NT2/D1 (cell line): ENCODE results near the gene MED31.
"Not testable (repeated sequence)": the region's sequence is repeated elsewhere in the genome, so short reads cannot be mapped to it uniquely, and the experiment has no call there.

Experiments
- DNase-seq: peaks from one replicate; pipeline ENCODE4 v3.0.0-alpha.2; 2011; ENCODE audit warnings: low read depth, low spot score
- H3K27me3 ChIP-seq: 2 replicates; pipeline ENCODE4 v1.6.0; 2011; ENCODE audit warnings: mild to moderate bottlenecking; ENCODE audit not compliant: insufficient read length, insufficient read depth
- H3K36me3 ChIP-seq: 2 replicates; pipeline ENCODE4 v1.6.1; 2011; ENCODE audit warnings: mild to moderate bottlenecking, low read length, mixed read lengths; ENCODE audit not compliant: insufficient read depth, insufficient read length
- H3K4me1 ChIP-seq: 2 replicates; pipeline ENCODE4 v1.5.1; 2011; ENCODE audit not compliant: insufficient read depth, insufficient read length
- H3K4me3 ChIP-seq: 2 replicates; pipeline ENCODE4 v1.5.1; 2011; ENCODE audit warnings: low read depth; ENCODE audit not compliant: insufficient read length
- H3K9ac ChIP-seq: 2 replicates; pipeline ENCODE4 v1.6.0; 2011; ENCODE audit warnings: low read depth; ENCODE audit not compliant: insufficient read length
- H3K9me3 ChIP-seq: 2 replicates; pipeline ENCODE4 v1.5.1; 2011; ENCODE audit warnings: mild to moderate bottlenecking, low read length; ENCODE audit not compliant: insufficient read depth
- SUZ12 ChIP-seq: IDR thresholded peaks from 2 replicates; pipeline ENCODE4 v1.6.1; 2011; ENCODE audit not compliant: insufficient read length, insufficient read depth; ENCODE audit errors: extremely low read depth
- YY1 ChIP-seq: IDR thresholded peaks from 2 replicates; pipeline ENCODE4 v1.6.1; 2011; ENCODE audit not compliant: insufficient read length, insufficient read depth
- ZNF274 ChIP-seq: IDR thresholded peaks from 2 replicates; pipeline ENCODE4 v1.6.1; 2011; ENCODE audit warnings: mild to moderate bottlenecking, low read depth, low read length

Gene MED31

DNA sequence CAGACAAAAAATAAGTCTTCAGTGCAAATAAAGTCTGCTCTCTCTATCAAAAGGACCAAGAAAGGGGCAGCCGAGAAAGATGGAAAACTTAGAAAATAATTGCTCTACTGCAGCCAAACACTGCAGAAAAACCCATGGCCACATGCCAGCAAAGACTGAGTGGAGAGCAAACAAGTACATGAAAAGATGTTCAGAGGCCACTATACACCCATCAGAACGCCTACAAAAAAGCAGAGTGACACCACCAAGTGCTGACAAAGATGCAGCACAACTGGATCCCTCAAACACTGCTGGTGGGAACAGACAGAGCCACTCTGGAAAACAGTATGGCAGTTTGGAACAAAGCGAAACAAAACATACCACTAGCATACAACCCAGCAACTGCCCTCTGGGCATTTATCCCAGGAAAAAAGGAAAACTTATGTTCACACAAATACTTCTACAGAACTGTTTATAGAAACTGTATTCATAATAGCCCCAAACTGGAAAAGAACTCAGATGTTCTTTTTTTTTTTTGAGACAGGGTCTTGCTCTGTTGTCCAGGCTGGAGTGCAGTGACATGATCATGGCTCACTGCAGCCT lies 47.6 kb downstream of the MED31 start:
- Histone ChIP-seq H3K9me3 (no peaks in the 10 kb centered on the region), H3K9ac (no peak overlapping the region), H3K36me3 (peaks cover 63% of the 10 kb centered on the region), H3K4me1 (no peaks in the 10 kb centered on the region), H3K4me3 (no peak overlapping the region), H3K27me3 (no peaks in the 10 kb centered on the region)
- TF ChIP-seq SUZ12: no peak
- DNase-seq: no peak

DNA sequence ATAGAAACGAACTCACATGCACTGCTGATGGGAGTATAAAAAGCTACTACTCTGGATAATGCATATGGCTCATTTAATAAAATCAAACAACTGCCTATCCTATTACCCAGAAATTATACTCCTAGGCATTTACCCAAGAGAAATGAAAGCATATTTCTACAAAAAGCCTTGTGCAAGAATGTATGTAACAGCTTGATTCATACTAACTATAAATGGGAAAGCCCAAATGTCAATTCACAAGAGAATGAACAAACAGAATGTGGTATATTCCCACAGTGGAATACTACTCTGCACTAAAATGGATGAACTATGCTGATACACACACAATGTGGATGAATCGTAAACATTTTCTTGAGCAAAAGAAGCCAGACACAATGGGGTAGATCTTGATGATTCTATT lies 49.3 kb downstream of the MED31 start:
- Histone ChIP-seq H3K4me3 (no peak overlapping the region), H3K9me3 (no peaks in the 10 kb centered on the region), H3K27me3 (no peaks in the 10 kb centered on the region), H3K4me1 (no peaks in the 10 kb centered on the region), H3K9ac (no peak overlapping the region), H3K36me3 (peaks cover 51% of the 10 kb centered on the region)
- TF ChIP-seq YY1: no peak
- TF ChIP-seq ZNF274: no peak
- TF ChIP-seq SUZ12: no peak
- no peak for DNase-seq

DNA sequence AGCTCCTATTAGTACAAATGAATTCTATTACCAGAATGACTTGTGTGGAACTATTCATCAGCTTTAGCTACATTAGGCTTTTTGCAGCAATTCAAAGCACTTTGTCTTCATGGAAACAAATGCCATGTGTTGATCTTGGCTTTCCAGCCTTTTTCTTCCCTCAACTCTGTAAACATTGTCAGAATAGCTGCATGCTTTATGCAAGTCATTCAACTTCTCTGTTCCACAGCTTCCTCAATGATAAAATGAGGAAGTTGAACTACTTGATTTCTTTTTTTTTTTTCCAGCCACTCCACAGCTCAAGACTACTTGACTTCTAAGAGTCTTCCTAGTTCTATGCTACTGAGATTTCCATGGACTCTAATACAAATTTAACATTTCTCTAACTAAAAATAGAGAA lies 52.0 kb downstream of the MED31 start:
- H3K36me3 ChIP-seq: peaks cover 43% of the 10 kb centered on the region
- H3K9ac ChIP-seq: no peak overlapping the region
- DNase-seq: no peak

GRCh38 chr17:6597727-6598126 lies 53.7 kb downstream of the MED31 start:
- Histone ChIP-seq H3K27me3 (no peaks in the 10 kb centered on the region), H3K4me3 (no peak overlapping the region), H3K36me3 (peaks cover 37% of the 10 kb centered on the region), H3K9ac (no peak overlapping the region), H3K4me1 (no peaks in the 10 kb centered on the region), H3K9me3 (no peaks in the 10 kb centered on the region)
- DNase-seq: no peak
- TF ChIP-seq ZNF274 (no peak), YY1 (no peak), SUZ12 (no peak)

More for the DNA sequence above, 52.0 kb downstream of the MED31 start:
- Histone ChIP-seq H3K27me3 (no peaks in the 10 kb centered on the region), H3K4me3 (no peak overlapping the region), H3K9me3 (no peaks in the 10 kb centered on the region), H3K4me1 (no peaks in the 10 kb centered on the region)
- TF ChIP-seq SUZ12 (no peak), YY1 (no peak), ZNF274 (no peak)

- Histone ChIP-seq H3K9ac (no peak overlapping the region), H3K36me3 (peaks cover 34% of the 10 kb centered on the region), H3K4me1 (no peaks in the 10 kb centered on the region), H3K27me3 (no peaks in the 10 kb centered on the region), H3K4me3 (no peak overlapping the region), H3K9me3 (no peaks in the 10 kb centered on the region)
- DNase-seq: no peak
- TF ChIP-seq ZNF274 (no peak), SUZ12 (no peak), YY1 (no peak)
These were observed 54.5 kb downstream of the MED31 start for GRCh38 chr17:6596941-6597340.

DNA sequence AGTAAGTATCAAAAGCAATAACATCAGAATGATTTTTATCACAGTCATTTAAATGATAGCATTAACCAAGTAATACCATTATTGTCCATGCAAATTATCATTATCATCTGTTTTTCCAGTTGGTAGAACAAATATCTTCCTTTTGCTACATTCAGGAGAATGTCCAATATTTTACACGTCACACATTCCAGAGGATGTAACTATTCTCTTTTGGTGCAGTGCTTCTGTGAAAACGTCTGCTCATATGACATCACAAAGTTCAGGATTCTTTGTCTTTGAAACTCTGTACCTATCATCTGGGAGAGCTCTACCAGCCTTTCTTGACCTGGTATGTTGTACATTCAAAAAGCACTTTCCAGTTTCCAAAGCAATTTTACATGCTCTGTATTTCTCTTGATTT lies 54.9 kb downstream of the MED31 start:
- H3K9me3 ChIP-seq: no peaks in the 10 kb centered on the region
- H3K4me1 ChIP-seq: no peaks in the 10 kb centered on the region
- DNase-seq: no peak
- no peaks in the 10 kb centered on the region for H3K27me3 ChIP-seq
- H3K4me3 ChIP-seq: no peak overlapping the region
- no peak overlapping the region for H3K9ac ChIP-seq
- H3K36me3 ChIP-seq: peaks cover 36% of the 10 kb centered on the region
- TF ChIP-seq YY1 (no peak), SUZ12 (no peak), ZNF274 (no peak)

- Histone ChIP-seq H3K4me3 (no peak overlapping the region), H3K27me3 (no peaks in the 10 kb centered on the region), H3K4me1 (no peaks in the 10 kb centered on the region), H3K9me3 (no peaks in the 10 kb centered on the region), H3K36me3 (peaks cover 32% of the 10 kb centered on the region), H3K9ac (no peak overlapping the region)
- TF ChIP-seq SUZ12 (no peak), YY1 (no peak), ZNF274 (no peak)
- no peak for DNase-seq
These were observed 55.3 kb downstream of the MED31 start for GRCh38 chr17:6596081-6596480.

- H3K36me3 ChIP-seq: peaks cover 44% of the 10 kb centered on the region
- not testable (repeated sequence) for H3K9ac ChIP-seq, H3K9me3 ChIP-seq, H3K4me1 ChIP-seq, DNase-seq, H3K4me3 ChIP-seq, H3K27me3 ChIP-seq
These were observed 58.0 kb downstream of the MED31 start for GRCh38 chr17:6593371-6593770.
